Peyer's patch (tissue), 4 donors: ENCODE measurements around the gene ATP5PF. TPM values are rescaled to one million over a fixed set of nuclear protein-coding genes. Genes with fewer than 3 reads are reported as not detected.

Source experiments
- DNase-seq, 3 donors: peaks; one replicate each; pipeline ENCODE4 v3.0.0-alpha.2; 2017 to 2019
- H3K27ac ChIP-seq, 4 donors: fragments of 200-600 bp; sonication (generic); one replicate each; pipeline ENCODE4 v1.5.1; 2016 to 2019
- H3K27me3 ChIP-seq, 2 donors: fragments of 200-600 bp; sonication (generic); one replicate each; pipeline ENCODE4 v1.5.1; 2019
- H3K36me3 ChIP-seq, 3 donors: fragments of 200-600 bp; sonication (generic); one replicate each; pipeline ENCODE4 v1.5.1; 2016 to 2019
- H3K4me1 ChIP-seq, 4 donors: fragments of 200-600 bp; sonication (generic); one replicate each; pipeline ENCODE4 v1.5.1; 2016 to 2019
- H3K4me3 ChIP-seq, 4 donors: fragments of 200-600 bp; sonication (generic); 1 replicate in 3 of 4; 2 replicates in 1 of 4; pipeline ENCODE4 v1.5.1; 2016 to 2019; ENCODE audit warnings: mild to moderate bottlenecking in 1 of 4
- H3K9me3 ChIP-seq, 4 donors: fragments of 200-600 bp; sonication (generic); one replicate each; pipeline ENCODE4 v1.5.1; 2016 to 2019; ENCODE audit warnings: mild to moderate bottlenecking in 1 of 4
- CTCF ChIP-seq, 6 experiments: fragments of 450-650 bp in 4 of 6; fragments of 200-600 bp in 2 of 6; sonication (generic) in 1 of 6; IDR thresholded peaks; one replicate each; pipeline ENCODE4 v1.5.1; 2017 to 2019; ENCODE audit warnings: antibody characterized with exemption in 6 of 6, mild to moderate bottlenecking in 3 of 6, moderate library complexity in 1 of 6
- POLR2A ChIP-seq, 2 donors: fragments of 450-650 bp; IDR thresholded peaks; one replicate each; pipeline ENCODE4 v1.5.1; 2017; ENCODE audit warnings: antibody characterized with exemption in 2 of 2, mild to moderate bottlenecking in 2 of 2, moderate library complexity in 2 of 2
- total RNA-seq, 4 donors: library from RNA; depleted of rRNA; stranded (reverse); fragments of >200 nt; gene quantifications; one replicate each; pipeline ENCODE4 v1.1.0, GENCODE V29; 2016

Gene ATP5PF
- total RNA-seq, 4 donors from 2014 or later: 45.4 to 116 (median 93.8) TPM

GRCh38 chr21:25752416-25752815 lies 17.7 kb upstream of the ATP5PF start:
- Histone ChIP-seq H3K27ac (no peak overlapping the region), H3K27me3 (no peaks in the 10 kb centered on the region), H3K4me1 (no peaks in the 10 kb centered on the region), H3K9me3 (no peaks in the 10 kb centered on the region), H3K36me3 (peaks cover 0 to 38% (median 3%) of the 10 kb centered on the region in 3 donors), H3K4me3 (no peak overlapping the region)
- TF ChIP-seq POLR2A (IDR thresholded peaks at IDR 0.05) (no peak), CTCF (IDR thresholded peaks at IDR 0.05) (no peak)
- DNase-seq: no peak

GRCh38 chr21:25750085-25750484 lies 15.4 kb upstream of the ATP5PF start:
- Histone ChIP-seq H3K4me3 (no peak overlapping the region), H3K9me3 (no peaks in the 10 kb centered on the region), H3K27ac (no peak overlapping the region), H3K36me3 (peaks cover 0 to 55% (median 3%) of the 10 kb centered on the region in 3 donors), H3K27me3 (no peaks in the 10 kb centered on the region), H3K4me1 (no peaks in the 10 kb centered on the region)
- no peak for DNase-seq
- no peak for TF ChIP-seq CTCF (IDR thresholded peaks at IDR 0.05)
- TF ChIP-seq POLR2A (IDR thresholded peaks at IDR 0.05): no peak

GRCh38 chr21:25744854-25745253 lies 10.2 kb upstream of the ATP5PF start:
- Histone ChIP-seq H3K27ac (no peak overlapping the region), H3K4me1 (no peaks in the 10 kb centered on the region), H3K4me3 (no peak overlapping the region), H3K9me3 (no peaks in the 10 kb centered on the region), H3K27me3 (no peaks in the 10 kb centered on the region), H3K36me3 (peaks cover 0 to 29% (median 0%) of the 10 kb centered on the region in 3 donors)
- no peak for DNase-seq
- TF ChIP-seq CTCF (IDR thresholded peaks at IDR 0.05): no peak
- TF ChIP-seq POLR2A (IDR thresholded peaks at IDR 0.05): no peak

- no peaks in the 10 kb centered on the region for H3K27me3 ChIP-seq
- H3K9me3 ChIP-seq: no peaks in the 10 kb centered on the region
- peaks cover 0 to 18% (median 0%) of the 10 kb centered on the region in 3 donors for H3K36me3 ChIP-seq
- DNase-seq: no peak
- H3K4me3 ChIP-seq: no peak overlapping the region
- no peaks in the 10 kb centered on the region for H3K4me1 ChIP-seq
- TF ChIP-seq CTCF (IDR thresholded peaks at IDR 0.05) (no peak), POLR2A (IDR thresholded peaks at IDR 0.05) (no peak)
- no peak overlapping the region for H3K27ac ChIP-seq
Measured at GRCh38 chr21:25742900-25743299, 8.2 kb upstream of the ATP5PF start.

GRCh38 chr21:25737421-25737820 lies 2.7 kb upstream of the ATP5PF start:
- no peaks in the 10 kb centered on the region for H3K36me3 ChIP-seq
- TF ChIP-seq POLR2A (IDR thresholded peaks at IDR 0.05): no peak
- TF ChIP-seq CTCF (IDR thresholded peaks at IDR 0.05): no peak
- no peak overlapping the region for H3K4me3 ChIP-seq
- peaks cover 0 to 27% (median 3%) of the 10 kb centered on the region in 4 donors for H3K4me1 ChIP-seq
- no peaks in the 10 kb centered on the region for H3K9me3 ChIP-seq
- DNase-seq: no peak
- H3K27me3 ChIP-seq: no peaks in the 10 kb centered on the region
- H3K27ac ChIP-seq: no peak overlapping the region
